Natural killer cell (primary cell): ENCODE data around the gene SLC44A1. TPM values are rescaled to one million over a fixed set of nuclear protein-coding genes. Genes with fewer than 3 reads are reported as not detected.

Experiments
- ATAC-seq, 3 donors: fragments of 150-1000 bp in 2 of 3; fragments of 200-7000 bp in 1 of 3; cut with Tn5 transposase; 1 replicate in 1 of 3; 2 replicates in 2 of 3; pipeline ENCODE4 v1.10.0; 2021; ENCODE audit warnings: mild to moderate bottlenecking in 2 of 3, moderate library complexity in 2 of 3
- DNase-seq, 2 donors: peaks; one replicate each; pipeline versions ENCODE4 v3.0.0 to v3.0.0-alpha.2; 2013 to 2021; ENCODE audit warnings: mixed read lengths in 1 of 2
- H3K27ac ChIP-seq: one replicate; pipeline ENCODE4 v1.5.1; 2013; ENCODE audit warnings: mild to moderate bottlenecking, low read length
- H3K27me3 ChIP-seq: one replicate; pipeline ENCODE4 v1.6.1; 2013; ENCODE audit warnings: low read length; ENCODE audit not compliant: control insufficient read depth, insufficient read depth
- H3K36me3 ChIP-seq: one replicate; pipeline ENCODE4 v1.6.1; 2013; ENCODE audit warnings: low read length; ENCODE audit not compliant: control insufficient read depth, insufficient read depth
- H3K4me1 ChIP-seq: one replicate; pipeline ENCODE4 v1.6.1; 2013; ENCODE audit warnings: low read length; ENCODE audit not compliant: control insufficient read depth, insufficient read depth
- H3K4me3 ChIP-seq: one replicate; pipeline ENCODE4 v1.5.1; 2013; ENCODE audit warnings: low read length
- H3K9me3 ChIP-seq: one replicate; pipeline ENCODE4 v1.6.1; 2013; ENCODE audit warnings: low read length; ENCODE audit not compliant: control insufficient read depth, insufficient read depth
- H3K27ac Mint-ChIP-seq, 2 donors: one replicate each; pipeline ENCODE4 v1.8.0; 2022; ENCODE audit warnings: mild to moderate bottlenecking in 2 of 2, mixed read lengths in 2 of 2, moderate library complexity in 1 of 2
- H3K27me3 Mint-ChIP-seq, 2 donors: one replicate each; pipeline ENCODE4 v1.8.0; 2022; ENCODE audit warnings: low read depth in 2 of 2, mixed read lengths in 2 of 2
- H3K36me3 Mint-ChIP-seq: one replicate; pipeline ENCODE4 v1.8.0; 2022; ENCODE audit warnings: mixed read lengths
- H3K4me1 Mint-ChIP-seq, 2 donors: one replicate each; pipeline ENCODE4 v1.8.0; 2022; ENCODE audit warnings: mixed read lengths in 2 of 2
- H3K4me3 Mint-ChIP-seq: one replicate; pipeline ENCODE4 v1.8.0; 2022; ENCODE audit warnings: mild to moderate bottlenecking, moderate library complexity, mixed read lengths
- H3K9me3 Mint-ChIP-seq, 2 donors: one replicate each; pipeline ENCODE4 v1.8.0; 2022; ENCODE audit warnings: mixed read lengths in 2 of 2
- CTCF ChIP-seq: fragments of 200-600 bp; IDR thresholded peaks from one replicate; pipeline ENCODE4 v1.8.0; 2022; ENCODE audit warnings: antibody characterized with exemption
- whole genome bisulfite sequencing: methylation state at CpG from one replicate; pipeline ENCODE4 v1.1.7; 2013; ENCODE audit warnings: missing lambda C conversion rate; ENCODE audit not compliant: insufficient coverage; 5-methylcytosine and 5-hydroxymethylcytosine counted together
- intact Hi-C: fragments of 100-400 bp; cut with micrococcal nuclease; formaldehyde crosslinking; loops from one replicate; pipeline ENCODE4 v1.14.2; 2022
- total RNA-seq, 4 donors: library from RNA; stranded (reverse); fragments of 120-200 nt in 1 of 4; gene quantifications; one replicate each; pipeline versions ENCODE4 v1.2.3 to v1.2.4, GENCODE V29; 2013 to 2022

SLC44A1 gene
- total RNA-seq, 3 donors from 2014 or later (not counting 1 experiment from before 2014, with no cell fraction given), result 7.1 to 8.3 (median 7.9) TPM

GRCh38 chr9:105354448-105354847 is 110.0 kb downstream of the SLC44A1 start:
- DNase-seq (no peak), ATAC-seq (no peak)
- intact Hi-C loops, result no loop called here
- H3K9me3 Mint-ChIP-seq, result no peaks in the 10 kb centered on the region
- Histone ChIP-seq H3K36me3 (no peaks in the 10 kb centered on the region), H3K27me3 (no peaks in the 10 kb centered on the region), H3K27ac (no peak overlapping the region), H3K4me1 (no peaks in the 10 kb centered on the region), H3K9me3 (no peaks in the 10 kb centered on the region), H3K4me3 (no peak overlapping the region)
- no peaks in the 10 kb centered on the region for H3K27me3 Mint-ChIP-seq
- no peaks in the 10 kb centered on the region for H3K4me1 Mint-ChIP-seq
- no peaks in the 10 kb centered on the region for H3K36me3 Mint-ChIP-seq
- no peak overlapping the region for H3K27ac Mint-ChIP-seq
- WGBS, result 90% methylated on average over 2 of the region's 3 CpGs
- H3K4me3 Mint-ChIP-seq, result no peak overlapping the region
- no peak for TF ChIP-seq CTCF

DNA sequence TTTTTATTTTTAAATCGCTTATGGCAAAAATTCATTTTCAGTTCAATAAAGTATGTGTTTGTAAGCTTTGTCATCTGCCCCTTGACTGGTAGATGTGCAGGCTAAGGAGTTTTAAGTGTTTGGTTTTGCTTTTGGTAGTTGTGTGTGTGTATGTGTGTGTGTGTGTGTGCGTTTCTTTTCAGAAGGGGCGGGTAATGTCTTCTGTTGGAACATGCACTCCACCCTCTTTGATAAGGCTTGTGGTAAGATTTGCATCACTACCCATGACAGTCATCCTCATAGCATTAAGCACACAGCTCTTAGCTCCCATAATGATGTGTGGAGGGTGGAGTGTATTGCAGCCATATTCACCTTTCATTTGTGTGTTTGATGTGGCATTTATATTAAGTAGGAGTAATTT is 111.3 kb downstream of the SLC44A1 start:
- Mint-ChIP-seq H3K27me3 (no peaks in the 10 kb centered on the region), H3K36me3 (no peaks in the 10 kb centered on the region), H3K9me3 (no peaks in the 10 kb centered on the region), H3K27ac (no peak overlapping the region), H3K4me3 (no peak overlapping the region), H3K4me1 (peaks cover 7% of the 10 kb centered on the region in 2 donors)
- TF ChIP-seq CTCF, result no peak
- peak in 2 of 3 donors; percentile 24 to 82 for ATAC-seq
- no peak overlapping the region for H3K4me3 ChIP-seq
- no peaks in the 10 kb centered on the region for H3K9me3 ChIP-seq
- intact Hi-C loops, result no loop called here
- H3K27me3 ChIP-seq, result no peaks in the 10 kb centered on the region
- H3K27ac ChIP-seq, result no peak overlapping the region
- no peaks in the 10 kb centered on the region for H3K36me3 ChIP-seq
- no peaks in the 10 kb centered on the region for H3K4me1 ChIP-seq
- 95% methylated on average over 1 of the region's 3 CpGs for WGBS
- DNase-seq, result peak in 1 of 2 donors; percentile 36

DNA sequence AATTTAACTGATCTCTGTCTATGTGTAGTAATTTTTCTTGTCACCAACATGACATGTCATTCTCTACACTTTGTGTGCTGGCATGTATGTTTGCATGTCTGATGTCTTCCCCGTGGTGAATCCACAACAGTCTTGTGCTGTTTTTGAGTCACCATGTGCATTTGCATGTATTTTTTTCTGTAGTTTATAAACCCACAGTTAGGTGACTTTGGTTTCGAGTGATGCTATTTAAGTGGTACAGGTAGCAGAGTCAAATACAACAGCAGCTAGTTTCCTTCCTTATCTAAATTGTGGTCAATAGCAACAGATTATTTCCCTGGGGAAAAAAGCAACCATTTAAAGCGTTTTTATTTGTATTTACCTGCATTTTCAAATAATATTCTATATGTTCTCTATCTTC is 113.5 kb downstream of the SLC44A1 start:
- Histone ChIP-seq H3K27me3 (no peaks in the 10 kb centered on the region), H3K4me3 (no peak overlapping the region), H3K9me3 (no peaks in the 10 kb centered on the region), H3K4me1 (no peaks in the 10 kb centered on the region), H3K36me3 (peaks cover 4% of the 10 kb centered on the region), H3K27ac (no peak overlapping the region)
- Mint-ChIP-seq H3K36me3 (no peaks in the 10 kb centered on the region), H3K4me1 (peaks cover 7% of the 10 kb centered on the region in 2 donors), H3K27me3 (no peaks in the 10 kb centered on the region), H3K4me3 (no peak overlapping the region), H3K9me3 (no peaks in the 10 kb centered on the region), H3K27ac (no peak overlapping the region)
- 71% methylated on average over 2 of the region's 3 CpGs for WGBS
- intact Hi-C loops, result no loop called here
- DNase-seq, result no peak
- ATAC-seq, result no peak
- TF ChIP-seq CTCF, result no peak

DNA sequence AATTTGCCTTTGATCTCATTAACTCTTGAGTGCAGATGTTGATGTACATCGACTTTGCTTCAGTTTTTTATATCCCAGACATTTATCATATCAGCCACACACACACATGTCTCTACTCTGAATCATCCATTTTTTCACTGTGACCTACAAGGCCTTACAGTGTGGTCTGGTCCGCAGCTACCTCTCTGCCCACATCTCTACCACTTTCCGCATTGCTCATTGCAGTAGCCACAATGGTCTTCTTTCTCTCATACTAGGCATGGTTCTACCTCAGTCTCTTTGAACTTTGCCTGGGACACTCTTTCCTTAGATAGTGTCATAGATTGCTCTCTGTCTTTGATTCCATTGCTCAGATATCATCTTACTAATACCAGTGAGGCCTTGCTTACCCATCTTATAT is 115.4 kb downstream of the SLC44A1 start:
- Mint-ChIP-seq H3K36me3 (no peaks in the 10 kb centered on the region), H3K27ac (peak overlapping the region in 1 of 2 donors; percentile 2), H3K27me3 (no peaks in the 10 kb centered on the region), H3K4me3 (no peak overlapping the region), H3K9me3 (no peaks in the 10 kb centered on the region), H3K4me1 (peaks cover 7% of the 10 kb centered on the region in 2 donors)
- Histone ChIP-seq H3K27me3 (no peaks in the 10 kb centered on the region), H3K4me1 (no peaks in the 10 kb centered on the region), H3K9me3 (no peaks in the 10 kb centered on the region), H3K36me3 (peaks cover 6% of the 10 kb centered on the region), H3K4me3 (no peak overlapping the region), H3K27ac (no peak overlapping the region)
- intact Hi-C loops, result no loop called here
- ATAC-seq (peak; percentile 35 to 70 (median 44)), DNase-seq (no peak)
- no peak for TF ChIP-seq CTCF
- WGBS, result 31% methylated on average over 3 of the region's 3 CpGs
